DMS114 treated with DMSO at 0.1 percent for 48 hours (cell line): ENCODE data around the gene DPH7.
"Not testable (repeated sequence)": the region's sequence is repeated elsewhere in the genome, so short reads cannot be mapped to it uniquely, and the experiment has no call there.

Experiments used
- DNase-seq: peaks from one replicate; lab custom pipeline; 2025; ENCODE audit not compliant: unreplicated experiment; lab: John Stamatoyannopoulos, UW

Gene DPH7

DNA sequence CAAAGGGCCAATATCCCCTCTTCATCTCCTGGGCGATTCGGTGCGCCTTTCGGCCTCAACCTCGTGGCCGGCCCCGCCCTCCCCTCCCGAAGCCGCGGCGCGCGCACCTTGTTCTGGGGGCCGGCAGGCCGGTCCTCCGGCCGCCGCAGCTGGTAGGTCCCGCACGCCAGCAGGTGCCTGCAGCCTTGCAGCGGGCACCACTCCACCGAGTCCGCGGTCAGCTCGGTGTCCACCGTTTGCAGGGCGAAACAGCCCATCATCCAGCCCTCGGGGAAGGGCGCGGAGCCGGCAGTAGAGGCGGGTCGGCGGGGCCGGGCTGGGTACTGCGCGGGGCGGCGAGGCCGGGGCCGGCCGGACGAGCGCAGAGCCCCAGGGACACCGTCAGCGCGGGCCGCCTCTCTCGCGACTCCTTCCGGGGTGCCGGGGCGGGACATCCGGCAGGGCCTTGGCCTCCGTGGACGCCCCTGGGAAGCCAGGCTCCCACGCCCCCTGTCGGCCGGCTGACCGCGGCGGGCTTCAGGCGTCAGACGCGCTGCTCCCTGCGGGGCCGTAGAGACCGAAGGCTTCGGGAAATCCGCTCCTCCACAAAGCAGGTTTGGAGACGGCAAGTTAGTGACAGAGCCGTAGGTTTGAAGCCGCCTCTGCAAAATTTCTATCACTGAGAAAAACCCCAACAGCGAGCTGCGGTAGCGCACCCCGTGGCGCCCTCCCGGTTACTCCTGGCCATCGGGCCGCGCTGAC, at the start of gene DPH7:
Gene DPH7 (minus strand): TSS at position 408 of the 741 bp plus-strand sequence. CDS start 148 bp downstream, at position 260.
- peak; percentile 76 for DNase-seq

DNA sequence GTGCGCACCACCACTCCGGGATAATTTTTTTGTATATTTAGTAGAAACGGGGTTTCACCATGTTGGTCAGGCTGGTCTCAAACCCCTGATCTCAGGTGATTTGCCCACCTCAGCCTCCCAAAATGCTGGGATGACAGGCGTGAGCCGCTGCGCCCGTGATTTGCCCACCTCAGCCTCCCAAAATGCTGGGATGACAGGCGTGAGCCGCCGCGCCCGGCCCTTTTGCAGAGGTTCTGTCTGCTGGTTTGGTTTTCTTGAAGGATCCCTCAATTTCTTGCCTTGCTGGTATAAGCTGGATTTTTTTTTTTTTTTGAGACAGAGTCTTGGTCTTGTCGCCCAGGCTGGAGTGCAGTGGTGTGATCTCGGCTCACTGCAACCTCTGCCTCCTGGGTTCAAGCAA, 48.7 kb upstream of the DPH7 start:
- DNase-seq = not testable (repeated sequence)

DNA sequence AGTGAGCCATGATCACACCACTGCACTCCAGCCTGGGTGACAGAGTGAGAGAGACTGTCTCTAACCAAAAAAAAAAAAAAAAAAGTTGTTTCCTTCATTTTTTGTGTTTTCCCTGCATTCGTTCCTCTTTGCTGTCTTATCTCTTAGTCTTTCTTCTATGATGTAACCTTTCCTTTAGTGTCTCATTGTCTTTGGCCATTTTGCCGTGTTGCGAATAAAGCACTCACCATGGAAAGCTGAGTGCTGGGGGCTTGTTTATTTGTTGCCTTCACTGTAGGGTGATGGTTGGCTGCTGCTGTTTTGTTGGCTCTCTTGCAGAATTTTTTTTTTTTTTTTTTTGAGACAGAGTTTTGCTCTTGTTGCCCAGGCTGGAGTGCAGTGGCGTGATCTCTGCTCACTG, 47.7 kb upstream of the DPH7 start:
- DNase-seq = no peak

DNA sequence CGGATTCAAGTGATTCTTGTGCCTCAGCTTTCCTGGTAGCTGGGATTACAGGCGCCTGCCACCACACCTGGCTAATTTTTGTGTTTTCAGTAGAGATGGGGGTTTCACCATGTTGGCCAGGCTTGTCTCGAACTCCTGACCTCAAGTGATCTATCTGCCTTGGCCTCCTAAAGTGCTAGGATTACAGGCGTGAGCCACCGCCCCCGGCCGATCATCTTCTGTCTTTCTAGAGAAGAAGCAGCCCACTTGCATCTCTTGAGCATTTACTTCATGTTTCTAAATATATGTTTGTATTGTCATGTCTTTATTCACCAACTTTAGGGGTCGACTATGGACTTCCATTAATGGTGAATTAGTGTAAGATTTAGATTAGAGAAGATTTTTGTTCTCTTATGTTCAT, 43.5 kb upstream of the DPH7 start:
- DNase-seq = not testable (repeated sequence)

GRCh38 chr9:137621131-137621757, 42.5 kb upstream of the DPH7 start:
- DNase-seq = peak; percentile 12

GRCh38 chr9:137620581-137620980, 41.9 kb upstream of the DPH7 start:
- DNase-seq = no peak

- DNase-seq = no peak
These were observed 41.3 kb upstream of the DPH7 start for GRCh38 chr9:137620048-137620405.

DNA sequence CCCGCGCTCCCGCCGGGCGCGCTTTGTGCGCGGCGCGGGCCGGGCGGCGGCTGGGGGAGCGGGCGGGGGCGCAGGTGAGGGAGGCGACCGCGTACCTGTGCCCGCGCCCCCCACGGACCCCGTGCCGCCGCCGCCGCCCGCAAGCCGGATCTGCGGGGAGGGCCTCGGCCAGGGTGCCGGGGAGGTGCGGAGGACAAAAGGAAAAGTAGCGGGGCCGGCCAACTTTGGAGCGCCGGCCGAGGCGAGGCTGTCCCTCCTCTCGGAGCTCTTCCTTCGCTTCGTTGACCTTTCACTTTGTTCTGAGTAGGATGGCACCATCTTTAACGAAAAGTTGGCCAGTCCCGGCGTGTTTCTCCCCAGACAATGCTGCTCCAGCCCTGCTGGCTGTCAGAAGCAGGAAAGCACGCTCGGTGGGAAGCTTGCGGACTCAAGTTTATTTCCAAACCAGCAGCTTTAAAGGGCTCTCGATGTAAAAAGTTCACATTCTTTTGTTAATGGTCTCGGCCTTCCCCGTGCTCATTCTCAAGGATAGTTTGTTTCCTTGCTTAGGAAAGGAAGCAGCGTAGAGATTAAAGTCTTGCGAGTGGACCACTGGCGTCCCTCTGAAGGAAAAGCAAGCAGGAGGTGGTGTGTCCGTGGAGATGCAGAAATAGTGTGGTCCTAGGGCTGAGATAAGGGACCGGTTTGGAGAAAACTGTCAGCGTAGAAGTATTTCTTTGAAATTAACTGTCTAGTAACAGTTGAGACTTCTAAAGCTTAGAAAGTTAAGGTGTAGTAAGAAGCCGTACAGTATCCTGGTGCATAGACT, 40.7 kb upstream of the DPH7 start:
- DNase-seq = no peak

DNA sequence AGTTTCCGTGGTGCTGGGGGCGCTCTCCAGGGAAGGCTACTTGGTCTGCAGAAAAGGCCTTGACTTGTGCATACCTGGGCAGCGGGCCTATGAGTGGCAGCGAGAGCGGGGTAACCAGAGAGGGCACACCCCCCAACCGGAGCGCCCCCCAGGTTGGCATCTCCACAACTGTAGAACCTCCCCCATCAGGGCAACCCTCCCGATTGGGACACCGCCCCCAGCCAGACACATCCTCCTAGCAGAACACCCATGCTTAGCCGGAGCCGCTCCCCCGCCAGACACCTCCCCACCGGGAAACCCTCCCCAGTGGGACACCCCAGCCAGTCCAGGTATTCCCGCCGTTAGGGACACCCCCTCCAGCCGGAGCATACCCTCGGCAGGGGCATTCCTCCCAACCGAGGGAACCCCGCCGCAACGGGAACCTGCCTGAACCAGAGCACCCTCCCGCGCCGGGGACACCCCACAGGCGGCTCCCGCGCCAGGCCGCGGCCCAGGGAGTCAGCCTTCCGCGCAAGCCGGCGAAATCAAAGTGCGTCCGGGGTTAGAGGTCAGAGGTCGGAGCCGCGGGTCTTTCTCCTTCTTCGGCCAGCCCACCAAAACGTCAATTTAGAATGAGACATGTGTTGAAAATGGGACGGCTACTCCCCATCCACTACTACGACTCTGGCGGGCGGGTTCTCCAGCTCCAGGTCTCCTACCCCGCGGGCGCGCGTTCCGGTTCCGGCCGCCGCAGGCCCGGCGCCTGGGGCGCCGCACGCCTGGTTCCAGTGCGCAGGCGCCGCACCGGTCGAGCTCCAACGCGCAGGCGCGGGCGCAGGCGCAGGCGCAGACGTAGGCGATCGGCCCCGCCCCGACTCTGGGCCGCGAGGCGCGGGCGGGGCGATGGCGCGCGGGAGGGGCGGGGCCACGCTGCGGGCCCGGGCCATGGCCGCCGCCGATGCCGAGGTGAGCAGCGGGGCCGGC, 39.7 kb upstream of the DPH7 start, which contains the start of gene EHMT1:
Gene EHMT1 (plus strand): TSS at position 901 of the 963 bp plus-strand sequence. CDS start 24 bp downstream, at position 925.
- DNase-seq = peak; percentile 31

DNA sequence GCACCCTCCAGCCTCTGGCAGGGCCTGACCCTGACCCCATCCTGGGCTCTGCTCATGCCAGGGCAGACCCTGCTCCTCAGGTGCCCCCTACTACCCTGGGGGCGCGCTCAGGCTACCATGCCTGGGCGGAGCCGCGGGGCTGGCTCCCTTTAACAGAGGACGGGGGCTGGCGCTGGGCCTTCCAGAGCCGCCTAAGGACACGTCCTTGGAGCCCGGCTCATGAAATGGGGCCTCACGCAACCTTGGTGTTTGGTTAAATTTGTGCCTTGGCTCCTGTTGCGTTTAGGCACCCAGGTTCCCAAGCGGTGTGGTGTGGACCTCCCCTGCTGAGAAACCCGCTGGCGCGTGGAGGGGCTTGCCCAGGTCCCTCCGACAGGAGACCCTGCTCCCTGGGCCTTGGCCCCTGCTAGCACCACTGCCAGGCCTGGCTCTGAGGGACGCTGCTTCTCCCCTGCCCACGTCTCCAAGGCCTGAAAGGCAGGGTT, 36.7 kb upstream of the DPH7 start:
- DNase-seq = no peak

GRCh38 chr9:137614631-137615386, 36.1 kb upstream of the DPH7 start:
- DNase-seq = no peak

- DNase-seq = no peak
These were observed 35.2 kb upstream of the DPH7 start for GRCh38 chr9:137613738-137614523.

DNA sequence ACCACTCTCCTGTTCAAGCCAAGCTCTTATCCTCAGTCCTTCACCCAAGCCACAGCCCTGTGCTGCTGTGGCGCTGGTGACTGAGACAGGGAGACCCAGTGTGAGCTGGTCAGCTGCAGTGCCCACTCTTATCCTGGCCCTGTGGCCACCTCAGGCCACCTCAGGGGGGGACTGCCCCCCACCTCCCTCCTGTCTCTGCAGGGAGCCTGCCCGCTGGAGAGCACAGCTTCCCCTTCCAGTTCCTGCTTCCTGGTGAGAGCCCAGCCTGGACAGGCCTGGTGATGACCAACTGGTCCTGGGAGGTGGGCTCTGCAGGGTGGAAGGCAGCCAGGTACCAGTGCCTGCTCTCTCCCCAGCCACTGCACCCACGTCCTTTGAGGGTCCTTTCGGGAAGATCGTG, 34.5 kb upstream of the DPH7 start:
- DNase-seq = no peak

GRCh38 chr9:137612741-137613142, 34.0 kb upstream of the DPH7 start:
- DNase-seq = no peak

DNA sequence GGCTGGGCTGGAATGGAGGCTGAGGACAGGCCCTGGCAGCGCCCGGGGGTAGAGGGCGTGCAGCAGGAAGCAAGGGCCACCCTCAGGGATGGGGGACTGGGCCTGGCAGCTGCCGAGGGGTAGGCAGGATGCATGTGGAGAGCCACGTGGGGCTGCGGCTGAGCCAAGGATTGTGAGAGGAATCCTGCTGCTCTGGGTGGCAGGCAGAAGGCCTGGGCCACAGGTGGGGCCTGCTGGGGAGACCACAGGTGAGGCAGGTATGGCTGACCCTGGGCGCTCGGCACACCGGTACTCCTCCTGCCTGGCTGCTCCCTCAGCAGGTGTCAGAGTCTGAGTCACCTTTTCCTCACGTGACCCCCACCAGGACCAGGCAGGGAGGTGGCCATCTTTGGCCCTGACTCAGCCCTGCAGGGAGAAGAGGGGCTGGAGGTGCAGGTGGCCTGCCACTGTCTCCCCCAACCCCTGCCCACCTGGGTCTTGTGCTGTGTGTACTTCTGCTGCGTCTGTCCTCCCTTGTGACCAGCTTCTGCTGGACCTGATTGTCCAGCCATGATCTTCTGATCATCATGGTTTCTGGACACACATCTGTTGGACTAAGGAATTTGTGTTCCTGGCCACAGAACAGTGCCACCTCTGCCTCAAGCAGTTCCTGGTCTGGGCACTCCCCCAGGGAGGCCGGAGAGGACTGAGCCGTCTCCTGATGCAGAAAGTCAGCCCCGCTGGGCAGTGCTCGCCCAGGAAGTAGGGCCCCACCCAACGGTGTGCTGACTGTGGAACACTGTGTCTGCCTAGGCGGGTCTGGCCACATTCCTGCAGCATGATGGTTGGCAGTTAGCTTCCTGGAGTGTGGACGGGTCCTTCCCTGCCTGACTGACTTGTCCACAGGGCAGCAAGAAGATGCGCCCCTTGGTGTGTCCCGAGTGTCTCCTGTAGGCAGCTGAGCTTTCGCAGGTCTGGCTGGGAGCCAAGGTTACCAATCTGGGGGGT, 33.2 kb upstream of the DPH7 start:
- DNase-seq = no peak

DNA sequence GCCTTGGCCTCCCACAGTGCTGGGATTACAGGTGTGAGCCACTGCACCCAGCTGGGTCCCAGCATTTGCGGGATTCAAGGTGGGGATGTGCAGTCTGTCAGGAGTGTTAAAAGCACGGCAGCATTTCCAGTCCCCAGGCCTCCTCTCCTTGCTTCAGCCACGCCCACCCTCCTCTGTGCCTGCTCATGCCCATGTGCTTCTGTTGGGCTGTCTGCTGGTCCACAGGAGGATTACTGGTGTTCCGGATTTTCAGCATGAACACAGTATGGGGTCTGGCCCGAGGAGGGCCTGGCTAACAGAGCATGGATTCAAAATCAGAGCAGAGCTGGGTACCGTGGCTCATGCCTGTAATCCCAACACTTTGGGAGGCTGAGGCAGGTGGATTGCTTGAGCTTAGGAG, 32.2 kb upstream of the DPH7 start:
- DNase-seq = no peak

- DNase-seq = no peak
These were observed 28.6 kb upstream of the DPH7 start for GRCh38 chr9:137607141-137607857.
